IMR-90 (cell line): ENCODE measurements around the gene FAM13B. TPM values are rescaled to one million over a fixed set of nuclear protein-coding genes. Genes with fewer than 3 reads are reported as not detected.

Experiments used
- ATAC-seq: fragments of 200-7000 bp; cut with Tn5 transposase; 2 replicates; pipeline ENCODE4 v1.9.1; 2020; ENCODE audit warnings: low read depth, mild to moderate bottlenecking, moderate library complexity
- BruUV-seq: library from RNA; stranded (reverse); fragments of 400-500 nt; replicated peaks from 2 replicates; lab custom pipeline; 2021; lab: Mats Ljungman, UMichigan
- CTCF ChIA-PET: fragments of 300-600 bp; formaldehyde crosslinking; extraction: SDS; loops from one replicate; lab custom pipeline; 2021; ENCODE audit warnings: antibody characterized with exemption; lab: Yijun Ruan, JAX
- POLR2A ChIA-PET: fragments of 300-600 bp; sonication (Branson Sonifier 250); formaldehyde crosslinking; loops from one replicate; lab custom pipeline; 2022; ENCODE audit warnings: antibody characterized with exemption; ENCODE audit not compliant: unreplicated experiment; lab: Charles Lee
- DNase-seq: peaks from one replicate; pipeline ENCODE4 v3.0.0; 2013
- H2AFZ ChIP-seq: replicated peaks from 2 replicates; pipeline ENCODE3; 2013; ENCODE audit warnings: low read length, mild to moderate bottlenecking; ENCODE audit not compliant: poor library complexity
- H2AK5ac ChIP-seq: 2 replicates; pipeline ENCODE4 v1.6.1; 2013; ENCODE audit warnings: low read depth, low read length, inconsistent platforms
- H2AK9ac ChIP-seq: replicated peaks from 2 replicates; pipeline ENCODE3; 2013; ENCODE audit warnings: mild to moderate bottlenecking, low read depth, low read length, moderate library complexity; ENCODE audit not compliant: poor library complexity
- H2BK120ac ChIP-seq: 2 replicates; pipeline ENCODE4 v1.6.1; 2013; ENCODE audit warnings: low read depth, low read length, inconsistent platforms
- H2BK15ac ChIP-seq: 3 replicates; pipeline ENCODE4 v1.6.1; 2013; ENCODE audit warnings: low read depth, low read length, inconsistent platforms
- H2BK20ac ChIP-seq: 2 replicates; pipeline ENCODE4 v1.6.1; 2013; ENCODE audit warnings: low read depth, mild to moderate bottlenecking, inconsistent platforms, low read length, moderate library complexity
- H2BK5ac ChIP-seq: 2 replicates; pipeline ENCODE4 v1.6.1; 2013; ENCODE audit warnings: mild to moderate bottlenecking, low read depth, low read length, inconsistent platforms; ENCODE audit not compliant: poor library complexity, severe bottlenecking
- H3K14ac ChIP-seq: replicated peaks from 2 replicates; pipeline ENCODE4 v1.6.1; 2013; ENCODE audit warnings: low read depth, low read length, inconsistent platforms
- H3K18ac ChIP-seq: 2 replicates; pipeline ENCODE4 v1.6.1; 2013; ENCODE audit warnings: low read depth, low read length, control low read depth
- H3K23ac ChIP-seq: 2 replicates; pipeline ENCODE4 v1.6.1; 2013; ENCODE audit warnings: low read depth, low read length, inconsistent platforms
- H3K27ac ChIP-seq: 2 replicates; pipeline ENCODE4 v1.5.1; 2013; ENCODE audit warnings: mild to moderate bottlenecking, control low read depth, low read length; ENCODE audit not compliant: insufficient read depth
- H3K27me3 ChIP-seq: 2 replicates; pipeline ENCODE4 v1.6.1; 2013; ENCODE audit warnings: low read length; ENCODE audit not compliant: control insufficient read depth, insufficient read depth
- H3K36me3 ChIP-seq: 2 replicates; pipeline ENCODE4 v1.6.1; 2013; ENCODE audit warnings: low read length, mixed read lengths; ENCODE audit not compliant: control insufficient read depth, insufficient read depth
- H3K4ac ChIP-seq: 2 replicates; pipeline ENCODE4 v1.6.1; 2013; ENCODE audit warnings: low read depth, low read length, inconsistent platforms
- H3K4me1 ChIP-seq: 2 replicates; pipeline ENCODE4 v1.6.1; 2013; ENCODE audit warnings: low read length, mixed read lengths; ENCODE audit not compliant: control insufficient read depth, insufficient read depth
- H3K4me2 ChIP-seq: 2 replicates; pipeline ENCODE4 v1.6.1; 2013; ENCODE audit warnings: low read depth, mild to moderate bottlenecking, control low read depth, low read length, moderate library complexity
- H3K4me3 ChIP-seq: 2 replicates; pipeline ENCODE4 v1.5.1; 2013; ENCODE audit warnings: low read depth, mild to moderate bottlenecking, control low read depth, low read length, moderate library complexity; ENCODE audit not compliant: insufficient read depth
- H3K56ac ChIP-seq: 2 replicates; pipeline ENCODE4 v1.6.1; 2013; ENCODE audit warnings: low read length, inconsistent platforms; ENCODE audit not compliant: insufficient read depth; ENCODE audit errors: extremely low read depth
- H3K79me1 ChIP-seq, 2 experiments: 2 replicates each; pipeline ENCODE4 v1.6.1; 2013; ENCODE audit warnings: low read length in 2 of 2, inconsistent platforms in 1 of 2, low read depth in 1 of 2
- H3K9ac ChIP-seq: 2 replicates; pipeline ENCODE4 v1.6.1; 2013; ENCODE audit warnings: low read depth, low read length, control low read depth
- H3K9me1 ChIP-seq: 2 replicates; pipeline ENCODE4 v1.6.1; 2013; ENCODE audit warnings: low read length, inconsistent platforms; ENCODE audit not compliant: insufficient read depth
- H3K9me3 ChIP-seq: 2 replicates; pipeline ENCODE4 v1.6.1; 2013; ENCODE audit warnings: low read length; ENCODE audit not compliant: control insufficient read depth, insufficient read depth
- H4K20me1 ChIP-seq: 2 replicates; pipeline ENCODE4 v1.6.1; 2013; ENCODE audit warnings: low read length, inconsistent platforms; ENCODE audit not compliant: insufficient read depth
- H4K5ac ChIP-seq: 2 replicates; pipeline ENCODE4 v1.6.1; 2013; ENCODE audit warnings: mild to moderate bottlenecking, low read depth, low read length, control low read depth
- H4K8ac ChIP-seq, 2 experiments: 2 replicates each; pipeline ENCODE4 v1.6.1; 2013; ENCODE audit warnings: low read depth in 2 of 2, low read length in 2 of 2, control low read depth in 1 of 2, inconsistent platforms in 1 of 2
- H4K91ac ChIP-seq: 2 replicates; pipeline ENCODE4 v1.6.1; 2013; ENCODE audit warnings: low read depth, low read length, inconsistent platforms; ENCODE audit not compliant: insufficient read depth
- BHLHE40 ChIP-seq: fragments of 150-350 bp; IDR thresholded peaks from 2 replicates; pipeline ENCODE4 v1.6.1; 2016; ENCODE audit warnings: mild to moderate bottlenecking, low read depth, low read length
- CEBPB ChIP-seq: IDR thresholded peaks from 2 replicates; pipeline ENCODE4 v1.6.1; 2012; ENCODE audit warnings: low read depth, low read length, improper control_type of control experiment
- CHD1 ChIP-seq: IDR thresholded peaks from 2 replicates; pipeline ENCODE4 v1.6.1; 2012; ENCODE audit warnings: low read depth, low read length, improper control_type of control experiment
- FOS ChIP-seq: fragments of 150-350 bp; IDR thresholded peaks from 2 replicates; pipeline ENCODE4 v1.6.1; 2016; ENCODE audit warnings: low read depth, low read length
- MXI1 ChIP-seq: IDR thresholded peaks from 2 replicates; pipeline ENCODE4 v1.6.1; 2012; ENCODE audit warnings: low read depth, mild to moderate bottlenecking, low read length, moderate library complexity, borderline replicate concordance
- NFE2L2 ChIP-seq: fragments of 150-350 bp; IDR thresholded peaks from 2 replicates; pipeline ENCODE4 v1.6.1; 2016; ENCODE audit warnings: low read depth, mild to moderate bottlenecking, low read length
- POLR2A ChIP-seq: IDR thresholded peaks from 2 replicates; pipeline ENCODE4 v1.6.1; 2012; ENCODE audit warnings: mild to moderate bottlenecking, low read depth, low read length
- RCOR1 ChIP-seq: IDR thresholded peaks from 2 replicates; pipeline ENCODE4 v1.6.1; 2012; ENCODE audit warnings: mild to moderate bottlenecking, low read length, improper control_type of control experiment; ENCODE audit not compliant: insufficient replicate concordance
- SMC3 ChIP-seq: fragments of 150-350 bp; IDR thresholded peaks from 2 replicates; pipeline ENCODE4 v1.6.1; 2016; ENCODE audit warnings: low read depth, mild to moderate bottlenecking, antibody characterized with exemption, low read length, moderate library complexity
- WGBS, 2 experiments: methylation state at CpG; one replicate each; pipeline versions ENCODE4 v1.1.5 to v1.1.7; 2013; ENCODE audit warnings: missing lambda C conversion rate in 2 of 2; ENCODE audit not compliant: insufficient read length in 1 of 2; ENCODE audit errors: extremely low coverage in 2 of 2; 5-methylcytosine and 5-hydroxymethylcytosine counted together
- dilution Hi-C: fragments of 300-500 bp; cut with HindIII; formaldehyde crosslinking; loops from one replicate; pipeline ENCODE4 v1.14.3; 2018; ENCODE audit warnings: low sequenced_read_pairs; ENCODE audit not compliant: unreplicated experiment
- in situ Hi-C: fragments of 300-500 bp; cut with MboI; formaldehyde crosslinking; loops from 3 replicates; pipeline ENCODE4 v1.14.3; 2019; ENCODE audit warnings: low sequenced_read_pairs, inconsistent platforms, mixed read lengths
- intact Hi-C: fragments of 100-400 bp; cut with micrococcal nuclease; formaldehyde crosslinking; loops from 2 replicates; pipeline ENCODE4 v1.10.0; 2022
- polyA plus RNA-seq, 3 experiments: library from polyadenylated mRNA; depleted of rRNA; stranded (reverse); fragments of >200 nt; gene quantifications; 2 replicates each; pipeline ENCODE4 v1.2.3, GENCODE V29; 2012; ENCODE audit warnings: low replicate concordance in 1 of 3
- total RNA-seq: library from RNA; depleted of rRNA; stranded (reverse); fragments of >200 nt; gene quantifications from 2 replicates; pipeline ENCODE4 v1.2.3, GENCODE V29; 2012

The FAM13B gene
- total and polyA plus RNA-seq, 2 of the 4 experiments (the other 2 are of a cell fraction), result 14.6 to 15.1 TPM

- Histone ChIP-seq H3K27me3 (no peaks in the 10 kb centered on the region), H2BK120ac (no peak overlapping the region)
- CTCF ChIA-PET, result no interaction called here
Measured at GRCh38 chr5:137959488-137959887, 73.4 kb downstream of the FAM13B start.

More at GRCh38 chr5:137959488-137959887, 73.4 kb downstream of the FAM13B start:
- Histone ChIP-seq H3K56ac (no peak overlapping the region), H2AFZ (no peak overlapping the region), H4K20me1 (no peaks in the 10 kb centered on the region), H3K23ac (no peak overlapping the region), H3K9me1 (no peaks in the 10 kb centered on the region; the same call in 1 of the 2 replicates), H2AK5ac (no peak overlapping the region), H2BK15ac (no peak overlapping the region), H2BK20ac (no peak overlapping the region), H4K8ac (no peak overlapping the region), H4K91ac (no peak overlapping the region), H3K79me1 (peaks cover 13 to 17% of the 10 kb centered on the region in 2 experiments), H3K4me2 (no peak overlapping the region), H3K14ac (no peak overlapping the region), H3K4me1 (peaks cover 4% of the 10 kb centered on the region), H3K9ac (no peak overlapping the region), H3K27ac (no peak overlapping the region), H2BK5ac (no peak overlapping the region), H4K5ac (no peak overlapping the region), H3K4ac (no peak overlapping the region), H3K36me3 (peaks cover 4% of the 10 kb centered on the region), H3K4me3 (no peak overlapping the region), H2AK9ac (no peak overlapping the region), H3K18ac (no peak overlapping the region), H3K9me3 (no peaks in the 10 kb centered on the region)
- ATAC-seq (no peak), DNase-seq (no peak)
- intact Hi-C loops, result no loop called here
- in situ Hi-C loops, result no loop called here
- POLR2A ChIA-PET, result no interaction called here
- no CpG with 5 or more reads among the region's 4 CpGs for WGBS, 2 experiments
- TF ChIP-seq POLR2A (no peak), MXI1 (no peak), NFE2L2 (no peak), BHLHE40 (no peak), RCOR1 (no peak), SMC3 (no peak), CHD1 (no peak), FOS (no peak), CEBPB (no peak)
- dilution Hi-C loops, result no loop called here
- BruUV-seq, result no TSS peak
